Endothelial cell of umbilical vein (primary cell): ENCODE results near the gene RPL9. TPM values are rescaled to one million over a fixed set of nuclear protein-coding genes. Genes with fewer than 3 reads are reported as not detected.

Source experiments
- BruUV-seq: library from RNA; stranded (reverse); fragments of 400-500 nt; replicated peaks from 2 replicates; lab custom pipeline; 2021; lab: Mats Ljungman, UMichigan
- CTCF ChIA-PET: fragments of 300-600, 350-600 bp; sonication (Branson Sonifier 250); formaldehyde crosslinking; loops from one replicate; lab custom pipeline; 2021; ENCODE audit warnings: antibody characterized with exemption, inconsistent platforms; lab: Charles Lee
- POLR2A ChIA-PET: fragments of 300-600, 350-600 bp; sonication (Branson Sonifier 250); formaldehyde crosslinking; loops from one replicate; lab custom pipeline; 2021; ENCODE audit warnings: antibody characterized with exemption, inconsistent platforms; lab: Charles Lee
- DNase-seq: peaks from one replicate; pipeline ENCODE4 v3.0.0-alpha.2; 2011; ENCODE audit warnings: low read depth, low spot score
- FAIRE-seq: peaks from 2 replicates; lab custom pipeline; 2011; peaks lifted over from hg19 to GRCh38; lab: Jason Lieb, UNC
- H2AFZ ChIP-seq: 2 replicates; pipeline ENCODE4 v1.6.0; 2012; ENCODE audit warnings: low read depth, low read length, control low read depth, inconsistent platforms
- H3K27ac ChIP-seq: 2 replicates; pipeline ENCODE4 v1.5.1; 2011; ENCODE audit warnings: low read depth, mild to moderate bottlenecking, control low read depth, low read length, moderate library complexity; ENCODE audit not compliant: insufficient read depth
- H3K27me3 ChIP-seq, 2 experiments: 2 replicates each; pipeline versions ENCODE4 v1.6.0 to v1.6.1; 2011; ENCODE audit warnings: low read length in 2 of 2, mixed read lengths in 1 of 2; ENCODE audit not compliant: control insufficient read depth in 2 of 2, insufficient read depth in 2 of 2
- H3K36me3 ChIP-seq, 2 experiments: 2 replicates in 1 of 2; 3 replicates in 1 of 2; pipeline ENCODE4 v1.5.1; 2011; ENCODE audit warnings: low read length in 2 of 2, mild to moderate bottlenecking in 1 of 2, moderate library complexity in 1 of 2; ENCODE audit not compliant: control insufficient read depth in 2 of 2, insufficient read depth in 2 of 2; ENCODE audit errors: extremely low read depth in 1 of 2
- H3K4me1 ChIP-seq: 3 replicates; pipeline ENCODE4 v1.5.1; 2011; ENCODE audit warnings: mild to moderate bottlenecking, low read length; ENCODE audit not compliant: control insufficient read depth, insufficient read depth; ENCODE audit errors: extremely low read depth
- H3K4me2 ChIP-seq: 2 replicates; pipeline ENCODE4 v1.6.1; 2011; ENCODE audit warnings: low read length, control low read depth, mixed read lengths; ENCODE audit not compliant: insufficient read depth
- H3K4me3 ChIP-seq, 3 experiments: fragments of 200-600 bp in 1 of 3; sonication (generic), shearing (Covaris generic) in 1 of 3; replicated peaks in 1 of 3; 2 replicates each; pipeline ENCODE4 v1.5.1; 2011 to 2016; ENCODE audit warnings: control low read depth in 3 of 3, low read length in 3 of 3, mild to moderate bottlenecking in 2 of 3, inconsistent platforms in 1 of 3, low read depth in 1 of 3, moderate library complexity in 1 of 3; ENCODE audit not compliant: insufficient read depth in 1 of 3
- H3K79me2 ChIP-seq: 2 replicates; pipeline ENCODE4 v1.6.0; 2012; ENCODE audit warnings: low read length, inconsistent platforms; ENCODE audit not compliant: control insufficient read depth, insufficient read depth
- H3K9ac ChIP-seq: replicated peaks from 2 replicates; pipeline ENCODE3; 2011; ENCODE audit warnings: low read length, control low read depth; ENCODE audit not compliant: insufficient read depth; ENCODE audit errors: extremely low read depth
- H3K9me1 ChIP-seq: replicated peaks from 3 replicates; pipeline ENCODE4 v1.6.0; 2011; ENCODE audit warnings: mild to moderate bottlenecking, low read length; ENCODE audit not compliant: control insufficient read depth, insufficient read depth; ENCODE audit errors: extremely low read depth
- H3K9me3 ChIP-seq: replicated peaks from 2 replicates; pipeline ENCODE4 v1.5.1; 2012; ENCODE audit warnings: low read length, inconsistent platforms; ENCODE audit not compliant: control insufficient read depth, insufficient read depth
- H4K20me1 ChIP-seq: replicated peaks from 2 replicates; pipeline ENCODE3; 2011; ENCODE audit warnings: mild to moderate bottlenecking, low read length; ENCODE audit not compliant: control insufficient read depth, insufficient read depth; ENCODE audit errors: extremely low read depth
- EZH2 ChIP-seq: IDR thresholded peaks from 2 replicates; pipeline ENCODE4 v1.6.1; 2012; ENCODE audit warnings: borderline replicate concordance, low read depth, mild to moderate bottlenecking, moderate library complexity, low read length, inconsistent platforms; ENCODE audit not compliant: severe bottlenecking
- FOS ChIP-seq: IDR thresholded peaks from 2 replicates; pipeline ENCODE4 v1.6.1; 2011; ENCODE audit warnings: mild to moderate bottlenecking, low read length, moderate library complexity, borderline replicate concordance; ENCODE audit not compliant: insufficient read depth
- GATA2 ChIP-seq: IDR thresholded peaks from 2 replicates; pipeline ENCODE4 v1.7.0; 2011; ENCODE audit warnings: low read depth, mild to moderate bottlenecking, moderate library complexity, mixed read lengths, low read length; ENCODE audit not compliant: insufficient read length, insufficient read depth
- MAX ChIP-seq: IDR thresholded peaks from 2 replicates; pipeline ENCODE4 v1.6.1; 2011; ENCODE audit not compliant: insufficient read depth, insufficient read length
- MYC ChIP-seq: IDR thresholded peaks from one replicate; pipeline ENCODE4 v1.6.1; 2011; ENCODE audit warnings: mild to moderate bottlenecking, low read depth, low read length
- POLR2A ChIP-seq: IDR thresholded peaks from 2 replicates; pipeline ENCODE4 v1.6.1; 2012; ENCODE audit warnings: low read depth, mild to moderate bottlenecking, control low read depth, low read length
- POLR2AphosphoS5 ChIP-seq: IDR thresholded peaks from 2 replicates; pipeline ENCODE4 v1.6.1; 2012; ENCODE audit warnings: low read depth, mild to moderate bottlenecking, control low read depth, low read length, moderate library complexity; ENCODE audit not compliant: insufficient read depth
- dilution Hi-C: fragments of 300-500 bp; cut with MboI; formaldehyde crosslinking; loops from one replicate; pipeline ENCODE4 v1.15.0; 2019; ENCODE audit warnings: low sequenced_read_pairs; ENCODE audit not compliant: extremely low pct_ligation_motif_present
- intact Hi-C: fragments of 100-400 bp; cut with micrococcal nuclease; formaldehyde crosslinking; loops from one replicate; pipeline ENCODE4 v1.10.0; 2022
- polyA plus RNA-seq, 4 experiments: library from polyadenylated mRNA; depleted of rRNA in 3 of 4; stranded (reverse) in 3 of 4; unstranded in 1 of 4; fragments of >200 nt; gene quantifications; 2 replicates each; pipeline versions ENCODE4 v1.2.1 to v1.2.3, GENCODE V29; 2011 to 2012; ENCODE audit warnings: missing spikeins in 1 of 4
- total RNA-seq: library from RNA; stranded (reverse); gene quantifications from 2 replicates; pipeline ENCODE4 v1.2.3, GENCODE V29; 2021
- TF ChIP-seq, protein P1 (sequence below), 2 donors: IDR thresholded peaks; 1 replicate in 1 of 2; 2 replicates in 1 of 2; pipeline ENCODE4 v1.5.1; 2011; ENCODE audit warnings: low read length in 2 of 2, mild to moderate bottlenecking in 2 of 2, moderate library complexity in 2 of 2, control low read depth in 1 of 2, inconsistent platforms in 1 of 2, low read depth in 1 of 2; ENCODE audit not compliant: insufficient read depth in 1 of 2; ENCODE audit errors: extremely low read depth in 1 of 2

Gene RPL9
- total and polyA plus RNA-seq, 2 donors (not counting 3 experiments of a cell fraction or from before 2014, with no cell fraction given): 963 to 1,186 TPM

GRCh38 chr4:39450618-39451017 is 8.1 kb downstream of the RPL9 start:
- dilution Hi-C loops: no loop called here
- Histone ChIP-seq H2AFZ (no peak overlapping the region), H3K36me3 (peaks cover 14 to 34% of the 10 kb centered on the region in 2 experiments), H3K27ac (no peak overlapping the region), H3K4me3 (no peak overlapping the region), H3K79me2 (peaks cover 9% of the 10 kb centered on the region), H3K27me3 (no peaks in the 10 kb centered on the region), H3K4me1 (peaks cover 8% of the 10 kb centered on the region), H3K4me2 (no peak overlapping the region), H3K9me1 (no peaks in the 10 kb centered on the region), H3K9me3 (no peaks in the 10 kb centered on the region), H4K20me1 (peaks cover 7% of the 10 kb centered on the region), H3K9ac (no peak overlapping the region)
- no TSS peak for BruUV-seq
- FAIRE-seq (no peak), DNase-seq (no peak)
- POLR2A ChIA-PET: interaction anchor here (0.7 kb wide), 3 partner anchors 22 to 529 kb away, joined by 3 to 5 read pairs (median 4); no protein-coding TSS in a partner anchor
- intact Hi-C loops: no loop called here
- TF ChIP-seq GATA2: no peak
- no peak for TF ChIP-seq MAX
- peak; percentile 33 for TF ChIP-seq POLR2AphosphoS5
- CTCF ChIA-PET: no interaction called here

GRCh38 chr4:39446842-39447573 is 11.7 kb downstream of the RPL9 start:
- CTCF ChIA-PET: interaction anchor here (0.8 to 2.8 kb wide), 4 partner anchors 22 to 265 kb away, joined by 3 to 11 read pairs (median 3); partner anchors contain the start of gene WDR19
- H3K9me1 ChIP-seq: no peaks in the 10 kb centered on the region
- H4K20me1 ChIP-seq: no peaks in the 10 kb centered on the region
- DNase-seq (peak; percentile 69), FAIRE-seq (no peak)
- peak overlapping the region; percentile 58 for H3K4me2 ChIP-seq
- H3K4me1 ChIP-seq: peaks cover 7% of the 10 kb centered on the region
- H3K79me2 ChIP-seq: no peaks in the 10 kb centered on the region
- POLR2A ChIA-PET: interaction anchor here (0.7 to 0.8 kb wide), 2 partner anchors 16 to 402 kb away, joined by 3 read pairs; no protein-coding TSS in a partner anchor
- dilution Hi-C loops: no loop called here
- H3K9ac ChIP-seq: no peak overlapping the region
- BruUV-seq: no TSS peak
- intact Hi-C loops: loop anchor here (2.0 kb wide), 1 partner anchor 264 kb away; the partner anchor contains the start of gene WDR19
- H3K9me3 ChIP-seq: no peaks in the 10 kb centered on the region
- H3K4me3 ChIP-seq: peak overlapping the region in 2 of 3 experiments; percentile 26 to 33
- no peaks in the 10 kb centered on the region for H3K27me3 ChIP-seq
- H2AFZ ChIP-seq: peak overlapping the region; percentile 73
- H3K27ac ChIP-seq: no peak overlapping the region
- TF ChIP-seq MYC (no peak), EZH2 (no peak), GATA2 (no peak), POLR2AphosphoS5 (no peak), FOS (no peak), POLR2A (no peak)
- TF ChIP-seq, protein P1, sequence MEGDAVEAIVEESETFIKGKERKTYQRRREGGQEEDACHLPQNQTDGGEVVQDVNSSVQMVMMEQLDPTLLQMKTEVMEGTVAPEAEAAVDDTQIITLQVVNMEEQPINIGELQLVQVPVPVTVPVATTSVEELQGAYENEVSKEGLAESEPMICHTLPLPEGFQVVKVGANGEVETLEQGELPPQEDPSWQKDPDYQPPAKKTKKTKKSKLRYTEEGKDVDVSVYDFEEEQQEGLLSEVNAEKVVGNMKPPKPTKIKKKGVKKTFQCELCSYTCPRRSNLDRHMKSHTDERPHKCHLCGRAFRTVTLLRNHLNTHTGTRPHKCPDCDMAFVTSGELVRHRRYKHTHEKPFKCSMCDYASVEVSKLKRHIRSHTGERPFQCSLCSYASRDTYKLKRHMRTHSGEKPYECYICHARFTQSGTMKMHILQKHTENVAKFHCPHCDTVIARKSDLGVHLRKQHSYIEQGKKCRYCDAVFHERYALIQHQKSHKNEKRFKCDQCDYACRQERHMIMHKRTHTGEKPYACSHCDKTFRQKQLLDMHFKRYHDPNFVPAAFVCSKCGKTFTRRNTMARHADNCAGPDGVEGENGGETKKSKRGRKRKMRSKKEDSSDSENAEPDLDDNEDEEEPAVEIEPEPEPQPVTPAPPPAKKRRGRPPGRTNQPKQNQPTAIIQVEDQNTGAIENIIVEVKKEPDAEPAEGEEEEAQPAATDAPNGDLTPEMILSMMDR (IDR thresholded peaks at IDR 0.05; ENCODE audit: extremely low read depth in 1 of 2, insufficient read depth in 1 of 2, low read depth in 1 of 2, low read length in 2 of 2): peak; percentile 48 to 62
- H3K36me3 ChIP-seq: peaks cover 4% of the 10 kb centered on the region in 2 experiments
